GM19463 (cell line): ENCODE data around the gene ST3GAL6.

Experiments used
- ATAC-seq: cut with Tn5 transposase; IDR thresholded peaks from one replicate; pipeline ENCODE4 v1.9.1; 2021; ENCODE audit warnings: mild to moderate bottlenecking, moderate library complexity; ENCODE audit not compliant: unreplicated experiment

Gene ST3GAL6

GRCh38 chr3:98839846-98840245 is 76.7 kb downstream of the ST3GAL6 start:
- no peak for ATAC-seq

DNA sequence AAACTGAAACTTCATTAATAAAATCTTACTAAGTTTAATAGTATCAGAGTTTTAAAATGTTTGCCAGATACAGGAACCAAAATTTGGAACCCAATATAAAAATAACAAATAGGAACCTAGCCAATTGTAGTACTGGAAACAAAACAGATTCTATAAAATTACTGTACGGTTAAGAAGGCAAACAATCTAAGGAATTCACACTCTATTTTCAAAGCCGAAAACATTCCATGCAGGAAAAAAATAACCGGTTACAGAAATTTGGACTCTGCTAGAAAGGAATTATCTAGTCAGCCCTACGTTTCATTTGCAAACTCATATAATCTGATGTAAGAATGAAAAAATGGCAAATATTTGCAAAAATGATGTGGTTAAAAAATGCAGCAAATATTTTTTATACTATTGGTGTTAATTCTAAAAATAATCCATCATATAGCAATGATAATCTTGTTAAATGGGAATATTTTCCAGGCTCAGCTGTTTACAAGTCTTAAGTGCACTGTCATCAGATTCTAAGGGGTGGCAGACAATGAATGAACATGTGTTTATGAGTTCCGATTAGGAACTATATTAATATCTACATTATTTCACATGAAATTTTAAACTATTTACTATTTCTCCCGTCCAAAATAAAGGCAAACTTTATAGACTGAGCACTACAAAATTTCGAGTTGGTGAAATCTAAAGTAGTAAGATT is 80.3 kb downstream of the ST3GAL6 start:
- no peak for ATAC-seq
